HG03558 (cell line): Measurements from ENCODE around the gene BIRC5.

Source experiments
- ATAC-seq: cut with Tn5 transposase; IDR thresholded peaks from one replicate; pipeline ENCODE4 v1.9.1; 2021; ENCODE audit warnings: moderate number of reproducible peaks; ENCODE audit not compliant: unreplicated experiment; ENCODE audit errors: extremely low read depth

BIRC5 gene

DNA sequence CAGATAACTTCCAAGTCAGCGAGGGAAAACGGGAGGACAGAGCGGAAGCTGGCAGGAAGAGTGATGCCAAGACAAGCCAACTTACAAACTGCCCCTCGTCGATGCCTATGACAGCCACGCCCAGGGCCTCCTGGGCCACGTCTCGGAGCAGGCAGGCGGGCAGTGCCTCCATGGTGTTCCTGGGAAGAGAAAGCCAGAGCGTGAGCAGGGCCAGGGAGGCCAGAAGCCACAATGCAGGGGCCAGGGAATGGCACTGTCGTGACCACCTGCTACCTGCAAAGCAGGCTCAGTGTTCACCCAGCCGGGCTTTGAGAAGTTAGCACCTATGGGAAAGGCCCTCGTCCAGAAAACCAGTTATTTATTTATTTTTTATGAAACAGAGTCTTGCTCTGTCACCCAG lies 31.5 kb upstream of the BIRC5 start:
- ATAC-seq: no peak

DNA sequence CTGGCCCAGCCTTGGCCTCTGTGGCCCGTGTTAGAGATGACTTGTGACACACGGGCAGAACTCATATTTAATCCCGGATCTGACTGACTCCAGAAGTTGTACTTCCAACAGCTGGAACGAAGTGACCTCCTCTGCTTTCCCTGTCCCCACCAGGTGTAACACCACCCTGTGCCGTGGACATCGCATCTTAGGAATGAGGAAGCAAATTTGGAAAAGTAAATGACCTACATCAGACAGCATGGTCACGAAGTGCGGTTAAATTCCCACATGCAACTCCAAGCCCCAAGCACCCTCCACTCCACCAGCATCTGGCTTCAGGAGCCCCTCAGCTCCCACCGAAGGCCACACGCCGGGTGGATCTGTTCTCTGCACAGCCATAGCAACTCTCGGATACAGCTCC lies 30.1 kb upstream of the BIRC5 start:
- no peak for ATAC-seq

DNA sequence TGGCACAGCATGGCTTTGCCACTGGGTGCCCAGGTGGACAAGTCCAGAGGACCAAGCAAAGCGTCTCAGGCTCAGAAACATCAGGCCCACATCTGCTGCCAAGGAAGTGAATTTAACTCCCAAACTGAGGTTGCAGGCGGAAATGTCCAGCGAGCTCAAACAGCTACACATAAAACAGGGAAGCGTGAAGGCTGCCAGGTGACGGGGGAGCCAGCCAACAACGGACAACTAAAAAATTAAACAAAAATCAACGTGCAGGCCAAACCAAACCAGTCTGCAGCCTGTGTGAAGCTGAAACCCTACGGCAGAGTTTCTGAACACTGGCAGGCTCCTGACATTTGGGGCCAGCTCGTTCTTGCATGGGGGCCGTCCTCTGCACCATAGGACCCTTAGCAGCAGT lies 29.7 kb upstream of the BIRC5 start:
- ATAC-seq: no peak

DNA sequence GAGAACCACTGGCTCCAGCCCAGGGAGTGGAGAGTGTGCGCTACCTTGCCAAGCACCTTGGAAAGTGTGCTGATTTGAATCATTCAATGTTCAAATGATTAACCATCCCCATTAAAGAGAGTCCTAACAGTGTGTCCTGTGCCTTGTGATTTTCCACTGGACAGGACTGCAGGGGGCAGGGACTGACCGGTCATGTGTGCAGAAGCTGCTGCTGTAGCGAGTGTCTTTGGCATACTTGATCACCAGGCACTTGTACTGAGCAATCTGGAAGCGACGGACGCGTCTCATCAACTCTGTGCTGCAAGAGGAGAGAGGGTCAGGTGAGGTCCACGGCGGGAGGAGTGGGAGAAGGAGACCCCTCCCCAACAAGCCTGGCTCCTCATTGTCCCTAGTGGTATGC lies 29.2 kb upstream of the BIRC5 start:
- ATAC-seq: no peak

DNA sequence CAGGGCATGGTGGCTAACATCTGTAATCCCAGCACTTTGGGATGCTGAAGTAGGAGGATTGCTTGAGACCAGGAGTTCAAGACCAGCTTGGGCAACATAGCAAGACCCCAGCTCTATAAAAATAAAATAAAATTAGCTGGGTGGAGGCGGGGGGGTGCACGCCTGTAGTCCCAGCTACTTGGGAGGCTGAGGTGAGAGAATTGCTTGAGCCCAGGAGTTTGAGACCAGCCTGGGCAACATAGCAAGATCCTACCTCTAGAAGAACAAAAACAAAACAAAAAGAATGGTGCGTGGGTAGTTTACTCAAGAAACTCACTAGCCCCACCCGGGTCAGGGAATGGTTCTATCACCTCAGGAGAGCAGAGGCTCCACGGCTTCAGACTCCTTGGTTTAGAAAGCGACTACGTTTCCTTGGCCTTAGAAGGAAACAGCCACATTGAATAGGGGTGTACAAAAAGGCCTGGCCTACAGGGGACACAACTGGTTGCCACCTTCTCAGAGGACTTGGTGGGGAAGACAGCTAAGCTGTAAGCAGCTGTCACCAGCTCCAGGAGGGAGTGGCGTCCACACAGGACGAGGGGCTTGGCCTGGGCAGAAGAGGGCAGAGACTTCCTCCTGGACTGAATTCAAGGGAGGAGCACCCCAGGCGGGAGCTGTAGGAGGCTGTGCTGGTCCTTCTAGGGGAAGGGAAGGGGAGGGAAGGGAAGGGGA lies 27.9 kb upstream of the BIRC5 start:
- ATAC-seq: no peak

DNA sequence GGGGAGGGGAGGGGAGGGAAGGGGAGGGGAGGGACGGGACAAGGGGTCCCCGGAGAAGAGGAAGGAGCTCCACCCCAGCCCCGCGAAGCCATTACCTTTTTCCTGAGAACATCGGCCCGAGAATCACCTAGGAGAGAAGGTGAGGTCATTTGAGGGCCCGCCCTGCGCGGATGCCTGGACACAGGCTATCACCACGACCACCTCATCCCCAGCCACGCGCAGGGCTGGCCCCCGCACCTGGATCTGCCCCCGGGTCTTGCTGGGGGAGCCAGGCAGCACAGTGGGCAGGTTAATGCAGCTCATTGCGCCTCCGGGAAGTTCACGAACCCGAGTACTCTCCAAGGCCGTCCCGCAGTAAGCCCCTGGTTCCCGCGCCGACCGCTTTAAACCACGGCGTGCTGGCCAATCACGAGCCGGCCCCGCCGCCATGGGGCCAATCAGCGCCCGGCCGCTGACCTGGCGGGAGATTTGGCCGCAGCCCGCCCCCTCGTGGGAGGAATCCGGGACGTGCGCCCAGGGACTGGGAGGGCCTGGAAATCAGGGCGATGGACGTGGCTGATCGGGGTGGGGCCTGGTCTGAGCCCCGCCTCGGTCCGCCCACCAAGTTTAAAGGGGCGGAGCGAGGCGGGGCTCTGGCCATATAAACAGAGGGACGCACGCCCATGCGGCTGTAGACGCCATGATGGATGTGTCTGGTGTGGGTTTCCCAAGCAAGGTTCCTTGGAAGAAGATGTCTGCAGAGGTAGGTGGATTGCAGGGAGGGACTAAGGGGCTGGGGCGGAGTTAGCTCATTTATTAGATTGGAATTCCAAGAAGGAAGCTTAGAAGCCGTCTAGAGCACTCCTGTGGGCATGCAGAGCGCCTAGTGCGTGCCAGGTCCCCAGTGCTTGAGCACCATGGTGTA lies 27.1 kb upstream of the BIRC5 start, which contains the start of the genes AFMID and TK1:
AFMID (plus strand) TSS at position 671 of the 904 bp plus-strand sequence; CDS start at position 680, 9 bp downstream.
TK1 (minus strand) TSS at position 361 of the 904 bp plus-strand sequence; CDS start at position 303, 58 bp downstream.
- peak; percentile 74 for ATAC-seq

DNA sequence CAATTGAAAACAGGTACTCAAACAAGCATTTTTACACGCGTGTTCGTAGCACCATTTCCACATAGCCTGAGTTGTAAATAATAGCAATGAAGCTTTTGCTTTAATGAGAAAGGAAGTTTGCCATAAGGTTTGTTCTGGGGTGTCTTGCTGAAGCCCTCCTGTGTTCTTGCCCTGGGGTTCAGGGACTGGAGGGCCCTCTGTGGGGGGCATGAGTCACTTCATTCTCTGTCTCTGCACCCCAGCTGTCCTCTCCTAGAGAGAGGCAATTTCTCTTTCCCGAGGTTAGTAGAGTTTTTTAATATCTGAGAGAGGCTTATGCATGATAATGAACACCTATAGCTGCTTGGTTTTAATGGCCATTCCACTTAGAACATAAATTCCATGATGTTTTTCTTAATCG lies 17.3 kb upstream of the BIRC5 start:
- ATAC-seq: no peak

DNA sequence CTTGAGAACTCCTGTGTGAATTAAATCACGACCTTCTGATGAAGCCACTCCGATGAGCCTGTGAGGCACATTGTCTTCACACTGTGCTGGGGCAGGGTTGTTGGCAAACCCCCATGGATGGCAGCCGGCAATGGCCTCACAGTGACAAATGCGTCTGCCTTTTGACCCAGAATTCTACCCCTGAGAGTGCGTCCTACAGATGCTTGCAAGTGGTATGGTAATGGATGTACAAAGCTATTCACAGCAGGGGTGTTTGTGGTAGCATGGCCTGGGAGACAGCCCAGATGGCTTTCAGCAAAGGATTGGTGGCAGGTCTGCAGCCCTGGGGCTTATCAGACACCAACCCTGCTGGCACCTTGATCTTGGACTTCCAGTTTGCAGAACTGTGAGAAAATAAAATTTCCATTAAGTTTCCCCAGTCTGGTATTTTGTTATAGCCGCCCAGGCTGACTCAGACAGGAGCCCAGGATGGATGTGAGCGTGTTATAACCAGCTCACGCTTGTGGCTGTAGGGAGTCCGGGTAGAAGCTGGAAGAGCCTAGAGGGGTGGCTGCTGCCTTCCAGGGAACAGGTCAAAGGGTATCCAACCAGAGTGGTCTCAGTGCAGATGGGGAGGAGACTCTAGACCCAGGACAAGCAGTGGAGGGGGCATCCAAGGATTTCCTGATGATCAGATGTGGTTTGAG lies 16.8 kb upstream of the BIRC5 start:
- ATAC-seq: no peak

DNA sequence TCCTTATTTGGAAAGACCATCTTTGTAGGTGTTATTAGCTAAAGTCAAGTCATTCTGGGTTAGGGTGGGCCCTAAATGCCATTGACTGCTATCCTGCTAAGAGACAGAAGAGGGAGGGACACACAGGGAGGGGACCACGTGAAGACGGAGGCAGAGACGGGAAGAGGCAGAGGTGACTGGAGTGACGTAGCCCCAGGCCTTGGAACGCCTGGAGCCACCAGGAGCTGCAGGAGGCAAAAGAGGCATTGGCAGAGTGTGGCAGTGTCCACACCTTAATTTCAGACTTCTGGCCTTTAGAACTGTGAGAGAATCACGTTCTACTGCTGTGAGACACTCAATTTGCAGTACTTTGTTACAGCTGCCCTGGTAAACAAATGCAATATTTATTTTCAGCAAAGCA lies 13.6 kb upstream of the BIRC5 start:
- no peak for ATAC-seq

DNA sequence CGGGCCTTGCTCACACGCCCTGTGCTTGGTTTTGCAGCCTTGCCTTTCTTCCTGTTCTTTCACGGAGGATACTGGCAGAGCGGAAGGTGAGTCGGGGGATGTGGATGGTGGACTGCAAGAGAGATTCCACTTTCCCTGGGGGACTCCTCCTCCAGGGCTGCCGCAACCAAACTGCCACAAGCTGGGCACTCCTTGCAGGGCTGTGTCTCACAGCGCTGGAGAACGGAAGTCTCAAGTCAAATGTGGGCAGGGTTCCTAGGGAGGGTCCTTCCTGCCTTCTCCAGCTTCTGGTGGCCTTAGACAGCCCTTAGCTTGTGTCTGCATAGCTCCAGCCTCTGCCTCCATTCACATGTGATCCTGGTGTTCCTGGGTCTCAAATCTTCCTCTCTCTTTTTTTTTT lies 11.4 kb upstream of the BIRC5 start:
- no peak for ATAC-seq

DNA sequence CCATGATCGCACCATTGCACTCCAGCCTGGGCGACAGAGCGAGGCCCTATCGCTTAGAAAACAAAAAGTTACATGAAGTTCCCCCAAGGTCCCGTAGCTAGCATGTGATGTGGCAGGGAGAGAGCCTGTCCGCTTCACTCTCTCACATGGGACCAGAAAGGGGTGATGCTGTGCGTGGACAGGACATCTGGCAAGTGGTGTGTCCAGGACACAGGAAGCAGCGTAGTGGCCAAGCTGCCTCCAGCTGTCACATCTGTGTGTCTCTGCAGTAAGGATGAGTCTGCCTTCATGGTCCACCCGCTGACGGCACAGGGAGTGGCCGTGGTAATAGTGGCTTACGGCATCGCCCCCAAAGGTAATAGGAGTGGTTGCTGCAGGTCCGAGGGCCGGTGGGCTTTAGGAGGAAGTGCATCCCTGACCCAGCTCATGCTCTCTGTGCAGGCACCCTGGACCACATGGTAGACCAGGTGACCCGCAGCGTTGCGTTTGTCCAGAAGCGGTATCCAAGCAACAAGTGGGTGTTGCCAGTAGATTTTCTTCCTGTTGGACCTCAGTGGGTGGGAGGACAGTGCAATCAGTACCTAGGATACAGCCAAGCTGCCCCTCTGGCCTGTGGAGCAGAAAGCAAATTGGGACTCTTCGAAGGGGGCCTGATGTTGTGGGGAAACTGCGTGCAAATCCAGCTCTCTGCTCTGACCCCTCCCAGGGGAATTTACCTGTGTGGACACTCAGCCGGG lies 9.5 kb upstream of the BIRC5 start:
- ATAC-seq: no peak

DNA sequence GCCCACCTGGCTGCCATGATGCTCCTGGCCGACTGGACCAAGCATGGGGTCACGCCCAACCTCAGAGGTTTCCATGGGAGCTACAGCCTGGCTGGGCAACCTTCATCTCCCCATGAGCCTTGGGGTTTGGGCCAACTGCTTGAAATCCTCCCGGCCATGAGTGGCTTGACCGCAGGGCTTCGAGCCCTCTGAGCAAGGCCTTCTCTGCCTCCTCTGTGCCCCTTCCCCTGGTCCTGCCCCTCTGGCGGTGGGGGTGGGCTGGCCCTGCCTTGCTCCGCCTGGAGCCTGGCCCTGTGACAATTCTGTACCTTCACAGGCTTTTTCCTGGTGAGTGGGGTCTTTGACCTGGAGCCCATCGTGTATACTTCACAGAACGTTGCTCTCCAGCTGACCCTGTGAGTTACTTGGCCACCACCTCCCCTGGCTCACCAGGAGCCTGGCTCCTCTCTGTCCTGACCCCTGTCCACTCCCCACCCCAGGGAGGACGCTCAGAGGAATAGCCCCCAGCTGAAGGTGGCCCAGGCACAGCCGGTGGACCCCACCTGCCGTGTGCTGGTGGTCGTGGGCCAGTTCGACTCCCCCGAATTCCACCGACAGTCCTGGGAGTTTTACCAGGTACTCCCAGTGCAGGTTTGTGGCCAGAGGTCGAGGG lies 8.8 kb upstream of the BIRC5 start:
- ATAC-seq: no peak

DNA sequence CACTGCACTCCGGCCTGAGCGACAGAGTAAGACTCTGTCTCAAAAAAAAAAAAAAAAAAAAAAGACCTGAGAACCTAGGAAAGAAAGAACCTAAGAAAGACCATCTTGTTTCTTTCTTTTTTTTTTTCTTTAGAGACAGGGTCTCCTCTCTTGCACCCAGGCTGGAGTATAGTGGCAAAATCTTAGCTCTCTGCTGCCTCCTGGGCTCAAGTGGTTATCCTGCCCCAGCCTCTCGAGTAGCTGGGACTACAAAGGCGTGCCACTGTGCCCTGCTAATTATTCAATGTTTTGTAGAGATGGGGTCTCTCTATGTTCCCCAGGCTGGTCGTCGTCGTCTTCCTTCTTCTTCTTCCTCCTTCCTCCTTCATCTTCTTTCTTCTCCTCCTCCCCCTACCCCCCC lies 7.8 kb upstream of the BIRC5 start:
- no peak for ATAC-seq

DNA sequence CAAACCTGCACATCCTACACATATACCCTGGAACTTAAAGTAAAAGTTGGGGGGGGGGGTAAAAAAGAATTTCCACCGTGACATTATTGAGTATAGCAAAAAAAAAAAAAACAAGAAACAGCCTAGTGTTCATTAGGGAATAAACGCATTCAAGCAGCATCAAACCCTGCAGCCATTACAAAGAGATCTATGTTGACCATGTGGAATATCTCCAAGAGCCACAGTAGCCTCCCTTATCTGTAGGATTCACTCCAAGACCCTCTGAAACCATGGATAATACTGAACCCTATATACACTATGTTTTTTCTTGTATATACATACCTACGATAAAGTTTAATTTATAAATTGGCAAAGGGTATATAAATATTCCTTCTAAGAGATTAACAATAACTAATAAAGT lies 5.6 kb upstream of the BIRC5 start:
- ATAC-seq: no peak

DNA sequence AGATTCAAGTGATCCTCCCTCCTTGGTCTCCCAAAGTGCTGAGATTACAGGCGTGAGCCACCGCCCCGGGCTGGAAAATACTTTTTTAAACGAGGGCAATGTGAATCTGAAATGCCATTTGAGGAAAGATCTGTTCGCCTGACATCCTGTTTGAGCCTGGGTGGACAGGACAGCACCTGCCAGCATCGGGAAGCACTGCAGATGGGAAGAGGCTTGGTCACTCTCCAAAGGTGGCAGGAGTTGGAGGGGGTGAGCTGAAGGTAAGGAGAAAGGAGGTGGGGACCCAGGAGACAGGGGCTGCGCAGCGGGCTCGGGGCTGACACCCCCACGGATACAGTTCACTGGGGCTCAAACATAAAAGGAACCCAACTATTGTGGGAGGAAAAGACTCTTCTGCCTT lies 3.9 kb upstream of the BIRC5 start:
- ATAC-seq: no peak

DNA sequence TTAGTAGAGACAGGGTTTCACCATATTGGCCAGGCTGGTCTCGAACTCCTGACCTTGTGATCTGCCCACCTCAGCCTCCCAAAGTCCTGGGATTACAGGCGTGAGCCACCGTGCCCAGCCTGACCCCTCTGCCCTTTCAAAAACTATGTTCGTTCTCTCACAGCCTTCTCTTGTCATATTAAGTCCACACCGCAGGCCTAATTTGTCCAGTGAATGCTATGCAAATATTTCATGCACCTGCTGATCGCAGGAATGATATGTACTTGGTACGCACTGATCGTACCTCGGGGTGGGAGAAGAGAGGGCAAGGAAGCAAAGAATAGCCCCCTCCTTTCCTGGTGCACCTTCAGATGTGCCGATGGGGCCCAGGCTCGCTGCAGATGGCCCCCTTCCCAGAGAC lies 3.0 kb upstream of the BIRC5 start:
- ATAC-seq: no peak

DNA sequence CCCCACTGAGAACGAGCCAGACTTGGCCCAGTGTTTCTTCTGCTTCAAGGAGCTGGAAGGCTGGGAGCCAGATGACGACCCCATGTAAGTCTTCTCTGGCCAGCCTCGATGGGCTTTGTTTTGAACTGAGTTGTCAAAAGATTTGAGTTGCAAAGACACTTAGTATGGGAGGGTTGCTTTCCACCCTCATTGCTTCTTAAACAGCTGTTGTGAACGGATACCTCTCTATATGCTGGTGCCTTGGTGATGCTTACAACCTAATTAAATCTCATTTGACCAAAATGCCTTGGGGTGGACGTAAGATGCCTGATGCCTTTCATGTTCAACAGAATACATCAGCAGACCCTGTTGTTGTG lies 631 bp downstream of the BIRC5 start:
- ATAC-seq: no peak

DNA sequence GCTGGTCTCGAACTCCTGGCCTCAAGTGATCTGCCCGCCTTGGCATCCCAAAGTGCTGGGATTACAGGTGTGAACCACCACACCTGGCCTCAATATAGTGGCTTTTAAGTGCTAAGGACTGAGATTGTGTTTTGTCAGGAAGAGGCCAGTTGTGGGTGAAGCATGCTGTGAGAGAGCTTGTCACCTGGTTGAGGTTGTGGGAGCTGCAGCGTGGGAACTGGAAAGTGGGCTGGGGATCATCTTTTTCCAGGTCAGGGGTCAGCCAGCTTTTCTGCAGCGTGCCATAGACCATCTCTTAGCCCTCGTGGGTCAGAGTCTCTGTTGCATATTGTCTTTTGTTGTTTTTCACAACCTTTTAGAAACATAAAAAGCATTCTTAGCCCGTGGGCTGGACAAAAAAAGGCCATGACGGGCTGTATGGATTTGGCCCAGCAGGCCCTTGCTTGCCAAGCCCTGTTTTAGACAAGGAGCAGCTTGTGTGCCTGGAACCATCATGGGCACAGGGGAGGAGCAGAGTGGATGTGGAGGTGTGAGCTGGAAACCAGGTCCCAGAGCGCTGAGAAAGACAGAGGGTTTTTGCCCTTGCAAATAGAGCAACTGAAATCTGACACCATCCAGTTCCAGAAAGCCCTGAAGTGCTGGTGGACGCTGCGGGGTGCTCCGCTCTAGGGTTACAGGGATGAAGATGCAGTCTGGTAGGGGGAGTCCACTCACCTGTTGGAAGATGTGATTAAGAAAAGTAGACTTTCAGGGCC lies 5.5 kb downstream of the BIRC5 start:
- no peak for ATAC-seq

DNA sequence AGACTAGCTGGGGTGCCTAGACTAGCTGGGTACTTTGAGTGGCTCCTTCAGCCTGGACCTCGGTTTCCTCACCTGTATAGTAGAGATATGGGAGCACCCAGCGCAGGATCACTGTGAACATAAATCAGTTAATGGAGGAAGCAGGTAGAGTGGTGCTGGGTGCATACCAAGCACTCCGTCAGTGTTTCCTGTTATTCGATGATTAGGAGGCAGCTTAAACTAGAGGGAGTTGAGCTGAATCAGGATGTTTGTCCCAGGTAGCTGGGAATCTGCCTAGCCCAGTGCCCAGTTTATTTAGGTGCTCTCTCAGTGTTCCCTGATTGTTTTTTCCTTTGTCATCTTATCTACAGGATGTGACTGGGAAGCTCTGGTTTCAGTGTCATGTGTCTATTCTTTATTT lies 9.0 kb downstream of the BIRC5 start:
- ATAC-seq: no peak
